GM19099 (cell line): ENCODE data around the gene TSFM.

Experiments used
- POLR2A ChIP-seq: IDR thresholded peaks from 3 replicates; pipeline ENCODE4 v1.6.1; 2011; ENCODE audit warnings: low read depth; ENCODE audit not compliant: insufficient read length; ENCODE audit errors: extremely low read depth

Gene TSFM

DNA sequence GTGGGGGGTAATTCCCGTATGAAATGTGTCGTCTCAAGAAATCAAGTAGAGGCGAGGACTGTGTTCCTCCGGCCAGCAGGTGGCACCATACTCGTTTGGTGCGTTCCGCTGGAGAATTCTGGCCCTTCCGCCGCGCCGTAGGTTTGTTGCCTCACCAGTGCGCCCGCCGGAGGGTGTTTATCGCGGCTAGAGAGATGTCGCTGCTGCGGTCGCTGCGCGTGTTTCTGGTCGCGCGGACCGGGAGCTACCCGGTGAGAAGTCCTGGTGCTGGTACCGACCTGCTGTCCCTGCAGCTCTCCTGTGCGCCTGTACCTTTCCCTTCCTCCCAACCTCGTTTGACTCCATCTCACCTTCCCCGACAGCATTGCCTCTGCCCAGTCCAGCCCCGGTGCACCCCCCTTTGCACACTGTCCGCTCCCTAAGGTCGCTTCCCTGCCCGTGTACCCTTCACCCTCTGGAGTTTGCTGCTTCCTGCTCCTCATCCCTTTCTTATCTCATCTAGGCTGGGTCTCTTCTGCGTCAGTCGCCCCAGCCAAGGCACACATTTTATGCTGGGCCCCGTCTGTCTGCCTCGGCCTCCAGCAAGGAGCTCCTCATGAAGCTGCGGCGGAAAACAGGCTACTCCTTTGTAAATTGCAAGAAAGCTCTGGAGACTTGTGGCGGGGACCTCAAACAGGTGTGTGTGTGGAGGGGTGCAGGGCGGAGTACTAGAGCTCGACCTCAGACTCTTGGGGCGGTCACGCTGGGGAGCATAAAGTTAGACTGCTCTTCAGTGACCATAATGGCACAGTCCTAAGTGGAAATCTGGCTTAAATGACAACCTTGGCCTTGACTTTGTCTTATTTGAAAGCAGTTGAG lies at the start of gene TSFM:
TSFM (plus strand) TSS at position 180 of the 858 bp plus-strand sequence; CDS start at position 195, 15 bp downstream.
- peak; percentile 90 for TF ChIP-seq POLR2A

DNA sequence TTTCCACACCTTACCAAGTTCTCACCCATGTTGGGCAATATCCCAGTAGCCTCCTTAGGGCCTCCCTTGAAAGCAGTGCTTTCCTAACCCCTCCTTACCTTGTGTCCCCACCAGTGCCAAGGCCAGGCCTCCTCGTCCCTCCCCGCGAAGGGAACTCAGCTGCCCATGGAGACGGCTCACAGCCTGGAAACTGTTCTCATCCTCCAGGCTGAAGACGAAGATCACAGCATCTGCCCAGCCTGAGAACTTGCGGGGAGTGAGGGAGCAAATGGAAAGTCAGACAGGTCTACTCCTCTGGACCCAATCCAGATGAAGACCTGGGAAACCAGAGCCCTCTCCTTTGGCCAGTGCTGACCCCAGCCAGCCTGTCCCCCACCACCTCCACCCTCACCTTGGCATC lies 48.7 kb upstream of the TSFM start:
- TF ChIP-seq POLR2A: no peak

DNA sequence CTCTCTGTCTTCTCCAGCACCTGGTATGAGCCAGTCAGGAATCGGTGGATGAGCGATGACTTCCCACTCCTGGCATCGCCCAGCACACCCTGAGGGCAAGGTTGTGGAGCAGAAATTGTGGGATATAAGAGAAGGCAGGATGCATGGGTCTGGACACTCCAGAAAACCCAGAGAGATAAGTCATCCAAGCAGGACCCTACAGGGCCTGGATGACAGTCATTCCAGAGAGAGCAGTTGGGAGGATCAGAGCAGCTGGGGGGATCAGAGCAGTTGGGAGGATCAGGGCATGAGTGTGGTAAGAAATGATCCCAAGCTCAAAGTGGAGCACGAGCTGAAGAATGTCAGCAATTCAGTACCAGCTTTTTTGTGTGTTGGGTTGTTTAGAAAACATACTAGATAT lies 48.0 kb upstream of the TSFM start:
- no peak for TF ChIP-seq POLR2A

DNA sequence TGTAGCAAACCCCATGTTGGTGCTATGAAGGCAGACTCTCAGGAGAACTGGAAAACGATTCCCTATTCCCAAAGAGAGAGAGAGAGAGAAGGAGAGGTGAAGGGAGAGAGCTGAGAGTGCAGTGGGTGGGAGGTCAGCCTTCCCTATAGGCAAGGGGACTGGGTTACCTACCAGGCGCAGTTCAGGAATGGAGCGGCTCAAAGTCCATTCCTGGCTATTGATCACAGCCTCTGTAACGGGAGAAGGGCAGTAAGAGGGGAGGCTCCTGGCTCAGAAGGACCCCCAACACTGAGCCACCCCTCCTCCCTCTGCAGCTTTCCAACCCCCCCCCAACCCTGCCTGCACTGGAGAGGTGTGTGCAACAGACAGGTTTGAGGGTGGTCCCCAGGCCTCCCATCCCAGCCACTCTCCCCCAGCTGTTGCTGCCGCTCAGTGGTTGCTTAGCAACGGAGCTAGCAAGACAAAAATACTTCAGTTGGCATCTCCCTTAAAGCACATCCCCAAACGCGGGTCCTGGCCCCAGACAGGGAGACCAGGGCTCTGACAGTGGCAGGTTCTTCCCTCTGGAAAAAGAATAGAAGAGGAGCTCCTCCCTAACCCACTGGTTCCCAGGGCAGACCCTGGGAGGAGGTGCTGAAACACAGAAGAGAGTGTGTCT lies 47.3 kb upstream of the TSFM start:
- TF ChIP-seq POLR2A: no peak

DNA sequence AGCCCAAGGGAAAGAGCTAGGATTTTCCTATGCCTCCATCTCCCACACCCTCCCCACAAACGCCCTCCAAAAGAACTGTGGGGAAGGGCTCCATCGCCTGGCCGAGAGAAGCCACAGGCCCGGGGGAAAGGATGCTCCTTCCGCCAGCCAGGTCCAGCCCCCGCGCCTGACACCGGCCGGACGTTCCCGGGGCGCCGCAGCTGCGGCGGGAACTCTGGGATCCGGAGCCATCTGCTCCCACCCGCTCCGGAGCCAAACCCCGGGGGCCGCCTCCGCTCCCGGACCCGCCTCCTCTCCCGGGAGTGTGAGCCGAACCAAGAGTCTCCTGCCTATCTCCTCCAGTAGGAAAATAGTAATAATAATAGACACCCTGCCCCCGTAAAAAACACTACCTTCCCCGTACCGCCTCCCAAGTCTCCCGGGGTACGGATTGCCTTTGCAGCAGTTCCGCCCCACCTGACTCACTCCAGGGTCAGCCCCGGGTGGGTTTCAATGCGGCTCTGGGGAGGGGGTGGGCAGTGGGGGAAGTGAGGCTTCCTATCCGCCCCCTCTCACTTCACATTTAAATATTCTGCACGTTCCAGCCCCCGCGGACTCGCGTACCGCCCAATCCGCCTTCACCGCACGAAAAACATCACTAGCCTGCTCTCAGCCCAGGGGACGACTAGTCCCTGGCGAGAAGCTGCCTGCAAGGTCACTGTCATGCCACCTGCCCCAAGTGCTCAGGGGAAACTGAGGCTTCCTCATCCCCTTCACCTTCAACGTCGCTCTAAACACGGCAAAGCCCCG lies 46.4 kb upstream of the TSFM start:
- no peak for TF ChIP-seq POLR2A

DNA sequence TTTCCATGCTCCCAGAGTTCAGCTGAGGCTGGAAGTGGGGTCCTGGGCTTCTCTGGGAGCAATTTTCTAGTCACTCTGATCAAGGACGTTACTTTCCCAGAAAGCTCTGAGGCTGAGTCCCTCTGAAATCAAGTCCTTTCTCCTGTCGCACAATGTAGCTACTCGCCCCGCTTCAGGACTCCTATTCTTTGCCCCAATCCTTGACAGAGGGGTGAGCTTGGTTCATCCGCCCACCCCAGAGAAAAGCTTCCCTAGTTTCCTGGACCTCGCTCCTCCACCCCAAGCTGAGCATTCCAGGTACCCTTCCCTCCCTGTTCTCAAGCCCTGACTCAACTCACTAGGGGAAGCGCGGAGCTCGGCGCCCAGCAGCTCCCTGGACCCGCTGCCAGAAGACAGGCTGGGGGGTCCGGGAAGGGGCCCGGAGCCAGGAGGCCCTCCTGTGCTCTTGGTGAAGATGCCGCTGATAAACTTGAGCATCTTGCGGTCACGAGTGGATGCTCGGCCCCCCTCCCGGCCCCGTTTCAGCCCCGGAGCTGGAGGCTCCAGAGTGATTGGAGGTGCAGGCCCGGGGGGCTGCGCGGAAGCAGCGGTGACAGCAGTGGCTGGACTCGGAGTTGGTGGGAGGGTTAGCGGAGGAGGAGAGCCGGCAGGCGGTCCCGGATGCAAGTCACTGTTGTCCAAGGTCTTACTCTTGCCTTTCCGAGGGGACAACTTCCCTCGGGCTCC lies 45.7 kb upstream of the TSFM start:
- TF ChIP-seq POLR2A: no peak

DNA sequence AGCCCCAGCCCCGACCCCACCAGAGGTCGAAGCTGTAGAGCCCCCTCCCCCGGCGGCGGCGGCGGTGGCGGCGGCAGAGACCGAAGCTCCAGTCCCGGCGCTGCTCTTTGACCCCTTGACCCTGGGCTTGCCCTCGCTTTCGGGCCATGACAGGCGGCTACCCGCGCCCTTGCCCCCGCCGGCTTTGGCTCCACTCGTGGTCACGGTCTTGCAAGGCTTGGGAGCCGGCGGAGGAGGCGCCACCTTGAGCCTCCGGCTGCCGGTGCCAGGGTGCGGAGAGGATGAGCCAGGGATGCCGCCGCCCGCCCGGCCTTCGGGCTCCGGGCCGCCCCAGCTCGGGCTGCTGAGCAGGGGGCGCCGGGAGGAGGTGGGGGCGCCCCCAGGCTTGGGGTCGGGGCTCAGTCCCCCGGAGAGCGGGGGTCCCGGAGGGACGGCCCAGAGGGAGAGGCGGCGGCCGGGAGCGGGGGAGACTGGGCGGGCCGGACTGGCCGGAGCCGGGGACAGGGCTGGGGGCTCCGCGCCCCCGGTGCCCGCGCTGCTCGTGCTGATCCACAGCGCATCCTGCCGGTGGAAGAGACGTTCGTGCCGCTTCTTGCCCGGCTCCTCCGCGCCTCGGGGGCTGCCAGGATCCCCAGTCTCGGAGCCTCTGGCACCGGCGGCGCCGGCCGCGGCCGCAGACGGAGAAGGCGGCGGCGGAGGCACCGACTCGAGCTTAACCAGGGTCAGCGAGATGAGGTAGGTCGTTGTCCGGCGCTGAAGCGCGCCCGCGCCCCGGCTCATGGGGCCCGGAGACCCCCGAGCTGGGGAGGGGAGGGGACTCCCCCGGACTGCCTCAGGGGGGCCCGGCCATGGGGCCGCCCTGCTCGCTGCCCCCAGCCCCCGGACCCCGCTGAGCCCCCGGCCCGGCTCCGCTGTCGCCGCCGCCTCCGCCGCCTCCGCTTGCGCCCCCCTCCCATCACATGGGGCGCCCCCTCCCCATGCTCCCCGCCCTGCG lies 44.8 kb upstream of the TSFM start:
- TF ChIP-seq POLR2A: no peak

DNA sequence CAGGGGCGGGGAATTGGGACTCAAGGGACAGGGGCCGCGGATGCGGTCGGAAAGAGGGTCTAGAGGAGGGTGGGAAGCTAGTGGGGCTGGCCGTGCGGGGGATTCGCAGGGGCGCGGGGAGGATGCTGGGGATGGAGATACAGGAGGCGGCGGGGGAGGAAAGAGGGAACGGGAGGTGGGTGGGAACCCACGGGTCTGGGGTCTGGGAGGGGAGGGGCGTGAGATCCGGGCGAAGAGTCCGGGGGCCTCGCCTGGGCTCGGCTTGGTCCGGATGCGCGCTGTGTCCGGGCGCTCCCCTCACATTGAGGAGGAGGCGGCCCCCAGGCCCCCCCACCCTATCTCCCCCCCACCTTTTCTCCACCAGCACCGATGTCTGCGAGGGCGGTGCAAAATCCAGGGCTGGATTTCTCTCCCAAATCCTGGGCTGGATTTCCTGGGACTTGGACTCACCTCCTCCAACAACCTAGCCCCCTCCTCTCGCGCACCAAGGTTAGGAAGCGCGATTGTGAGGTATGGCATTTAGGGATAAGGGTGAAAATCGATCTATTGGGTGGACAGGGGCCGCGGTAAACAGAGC lies 43.8 kb upstream of the TSFM start, which contains the start of gene AGAP2:
AGAP2 (minus strand) TSS at position 82 of the 577 bp plus-strand sequence. CDS start 496 bp downstream, outside the sequence.
- no peak for TF ChIP-seq POLR2A

DNA sequence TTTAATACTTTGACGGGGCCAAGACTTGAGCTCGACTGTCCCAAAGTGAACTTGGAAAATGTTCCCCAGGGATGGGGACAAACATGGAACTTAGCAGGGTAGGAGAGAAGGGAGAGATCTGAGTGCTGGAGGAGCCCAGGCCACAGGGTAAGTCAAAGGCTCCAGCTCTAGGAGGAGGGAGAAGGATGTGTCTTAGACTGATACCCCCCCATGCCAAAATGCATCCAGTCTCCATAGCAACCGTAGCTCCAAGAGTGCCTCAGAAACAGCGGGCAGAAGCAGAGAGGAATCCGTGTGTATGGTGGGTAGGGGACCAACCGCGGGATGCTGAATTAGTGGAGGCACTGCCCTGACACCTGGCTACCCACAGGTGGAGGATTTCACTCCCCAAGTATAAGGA lies 43.2 kb upstream of the TSFM start:
- TF ChIP-seq POLR2A: no peak

DNA sequence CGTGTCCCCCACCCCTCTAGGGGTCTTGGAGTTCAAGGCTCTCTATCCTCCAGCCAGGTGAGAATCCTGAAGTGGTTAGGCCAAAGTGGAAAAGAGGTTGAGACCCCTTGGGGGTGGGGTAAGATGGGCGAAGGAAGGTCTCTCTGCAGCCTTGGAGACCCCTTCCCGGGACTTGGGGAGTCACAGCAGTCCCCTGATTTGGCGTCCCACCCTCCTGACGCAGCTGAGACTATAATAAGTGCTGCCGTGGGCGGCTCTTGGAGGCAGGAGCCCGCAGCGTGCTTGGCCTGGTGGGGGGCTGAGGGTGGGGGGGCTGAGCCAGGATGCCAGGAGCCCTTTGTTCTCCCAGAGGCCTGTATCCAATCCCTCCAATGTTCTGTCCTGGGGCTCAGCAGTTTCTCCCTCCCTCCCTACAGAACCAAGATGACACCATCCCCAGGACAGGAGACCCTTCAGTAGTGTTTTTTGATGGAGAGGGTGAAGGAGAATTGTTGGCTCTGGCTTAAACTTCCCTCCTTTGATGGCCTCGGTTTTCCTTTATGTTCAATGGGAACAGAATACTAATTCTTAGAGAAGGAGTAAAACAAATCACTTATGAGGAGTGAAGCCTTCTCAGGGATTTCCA lies 42.6 kb upstream of the TSFM start:
- TF ChIP-seq POLR2A: no peak

DNA sequence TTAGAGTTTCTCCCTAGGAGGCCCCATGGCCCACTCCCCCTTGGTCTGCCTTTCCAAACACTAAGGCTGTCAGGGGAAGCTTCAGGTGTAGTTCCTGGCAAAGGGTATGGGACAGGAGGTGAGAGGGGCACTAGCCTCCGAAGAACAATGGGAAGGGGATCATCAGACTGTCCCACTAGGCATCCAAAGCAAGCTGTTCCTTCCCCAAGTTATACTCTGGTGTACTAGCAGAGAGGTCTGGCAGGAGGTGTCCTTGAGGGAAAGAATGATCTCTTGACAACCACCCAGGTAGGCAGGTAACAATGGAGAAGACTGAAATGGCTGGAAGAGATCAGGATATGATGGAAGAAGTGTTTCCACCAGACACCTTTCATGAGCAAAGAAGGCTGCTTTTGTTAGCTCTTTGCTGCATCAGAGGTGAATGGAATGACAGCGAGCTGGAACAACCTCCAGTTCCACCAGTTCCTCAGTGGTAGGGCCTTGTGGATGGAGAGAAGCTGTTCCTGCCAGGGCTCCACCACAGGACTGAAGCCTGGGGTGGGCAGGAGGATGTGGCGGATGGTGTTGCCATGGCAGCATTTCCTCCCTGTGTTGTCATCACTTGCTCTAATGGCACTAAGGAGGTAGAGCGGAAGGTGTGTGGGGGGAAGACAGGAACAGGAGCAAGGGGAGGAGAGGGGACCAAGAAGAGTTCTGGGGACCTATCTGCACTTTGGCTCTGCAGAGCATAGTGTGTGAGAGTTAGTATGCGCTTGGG lies 41.8 kb upstream of the TSFM start:
- no peak for TF ChIP-seq POLR2A

DNA sequence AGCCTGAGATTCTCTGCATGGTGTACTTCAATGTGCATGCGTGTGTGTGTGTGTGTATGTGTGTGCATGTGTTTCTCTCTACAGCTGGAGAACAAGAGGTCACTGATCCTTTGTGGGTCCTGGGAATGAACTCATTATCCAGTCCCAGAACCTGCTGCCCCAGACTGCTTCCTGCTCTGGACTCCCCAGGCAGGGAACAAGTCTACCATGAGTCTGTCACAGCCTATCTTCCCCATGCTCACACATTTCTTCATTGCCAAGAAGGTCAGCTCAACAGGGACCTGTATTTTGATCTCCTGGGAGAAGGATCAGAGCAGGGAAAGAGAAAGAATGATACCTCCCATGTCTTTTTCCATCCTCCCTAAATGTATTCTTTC lies 41.2 kb upstream of the TSFM start:
- TF ChIP-seq POLR2A: no peak
